ENCODE data around the gene HES5. TPM values are rescaled to one million over a fixed set of nuclear protein-coding genes. Genes with fewer than 3 reads are reported as not detected.

The HES5 gene
- total and polyA plus RNA-seq, 2 of the 13 experiments (the other 11 are each of a cell fraction or from before 2014, with no cell fraction given), result not detected

DNA sequence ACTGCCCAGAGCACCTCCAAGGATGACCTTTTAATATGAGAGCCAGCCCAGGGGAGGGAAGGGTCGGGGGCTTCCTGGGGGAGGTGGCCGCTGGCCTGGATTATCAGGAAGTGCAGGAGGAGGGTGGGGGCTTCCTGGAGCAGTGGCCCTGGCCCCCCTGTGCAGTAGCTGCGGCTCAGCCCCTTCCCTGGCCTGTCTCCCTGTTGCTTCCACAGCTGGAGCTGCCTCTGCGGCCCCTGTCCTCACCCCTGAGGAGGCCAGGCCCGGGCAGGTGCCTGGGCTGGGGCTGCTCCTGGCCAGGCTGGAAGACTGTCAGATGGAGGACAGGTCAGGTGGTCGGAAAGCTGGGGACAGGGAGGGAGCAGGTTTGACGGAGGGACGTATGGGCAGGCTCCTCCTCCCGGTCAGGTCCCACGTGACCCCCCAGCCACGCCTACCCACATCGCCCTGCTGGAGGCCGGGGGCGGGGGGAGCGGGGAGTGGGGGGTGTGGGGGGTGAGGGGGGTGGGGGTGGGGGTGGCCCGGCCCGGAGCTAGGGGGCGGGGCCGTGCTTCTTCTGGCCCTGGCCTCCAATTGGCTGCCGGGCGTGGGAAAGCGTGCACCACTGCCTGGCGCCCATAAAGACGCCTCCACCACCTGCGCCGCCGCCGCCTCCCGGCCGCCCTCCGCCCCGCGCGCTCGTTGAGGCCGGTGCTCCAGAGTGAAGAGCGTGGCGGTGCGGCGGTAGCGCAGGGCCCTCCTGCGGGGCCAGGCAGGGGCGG lies 15.9 kb upstream of the HES5 start (continued):
- TF ChIP-seq ZFP36 (IDR thresholded peaks at IDR 0.05; ENCODE audit: borderline replicate concordance, low read depth, low read length, partially characterized antibody) (peak; percentile 90), MED8 (CRISPR knock-in tag; IDR thresholded peaks at IDR 0.05; ENCODE audit: insufficient replicate concordance) (no peak), ZNF557 (CRISPR knock-in tag; IDR thresholded peaks at IDR 0.05) (no peak), RBFOX2 (IDR thresholded peaks at IDR 0.05; ENCODE audit: low read depth, low read length) (peak; percentile 77), ZNF496 (CRISPR knock-in tag; IDR thresholded peaks at IDR 0.05; ENCODE audit: insufficient replicate concordance) (no peak), MTERF4 (CRISPR knock-in tag; IDR thresholded peaks at IDR 0.05) (no peak; the same call in 1 of the 2 replicates), FOXK2 (IDR thresholded peaks at IDR 0.05) (no peak), RAD51 (IDR thresholded peaks at IDR 0.05; ENCODE audit: borderline replicate concordance) (peak; percentile 80), GATA4 (IDR thresholded peaks at IDR 0.05; ENCODE audit: borderline replicate concordance, low read depth) (peak; percentile 61; the same call in 1 of the 2 replicates), ZNF230 (CRISPR knock-in tag; IDR thresholded peaks at IDR 0.05) (no peak), ZC3H13 (CRISPR knock-in tag; IDR thresholded peaks at IDR 0.05) (no peak), SNRNP70 (IDR thresholded peaks at IDR 0.05; ENCODE audit: low read depth, low read length) (no peak), ERF (CRISPR knock-in tag; IDR thresholded peaks at IDR 0.05) (no peak; the same call in 1 of the 2 replicates), DRAP1 (CRISPR knock-in tag; IDR thresholded peaks at IDR 0.05) (peak; percentile 95), DPF2 (CRISPR knock-in tag; IDR thresholded peaks at IDR 0.05; ENCODE audit: borderline replicate concordance, low read depth) (no peak; the same call in 1 of the 2 replicates), ARNT2 (CRISPR knock-in tag; IDR thresholded peaks at IDR 0.05; ENCODE audit: low read depth) (peak; percentile 63)
- TF ChIP-seq, protein P1, sequence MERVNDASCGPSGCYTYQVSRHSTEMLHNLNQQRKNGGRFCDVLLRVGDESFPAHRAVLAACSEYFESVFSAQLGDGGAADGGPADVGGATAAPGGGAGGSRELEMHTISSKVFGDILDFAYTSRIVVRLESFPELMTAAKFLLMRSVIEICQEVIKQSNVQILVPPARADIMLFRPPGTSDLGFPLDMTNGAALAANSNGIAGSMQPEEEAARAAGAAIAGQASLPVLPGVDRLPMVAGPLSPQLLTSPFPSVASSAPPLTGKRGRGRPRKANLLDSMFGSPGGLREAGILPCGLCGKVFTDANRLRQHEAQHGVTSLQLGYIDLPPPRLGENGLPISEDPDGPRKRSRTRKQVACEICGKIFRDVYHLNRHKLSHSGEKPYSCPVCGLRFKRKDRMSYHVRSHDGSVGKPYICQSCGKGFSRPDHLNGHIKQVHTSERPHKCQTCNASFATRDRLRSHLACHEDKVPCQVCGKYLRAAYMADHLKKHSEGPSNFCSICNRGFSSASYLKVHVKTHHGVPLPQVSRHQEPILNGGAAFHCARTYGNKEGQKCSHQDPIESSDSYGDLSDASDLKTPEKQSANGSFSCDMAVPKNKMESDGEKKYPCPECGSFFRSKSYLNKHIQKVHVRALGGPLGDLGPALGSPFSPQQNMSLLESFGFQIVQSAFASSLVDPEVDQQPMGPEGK (CRISPR knock-in tag; IDR thresholded peaks at IDR 0.05), result peak; percentile 59; the same call in 1 of the 2 replicates
- TF ChIP-seq, protein P2, sequence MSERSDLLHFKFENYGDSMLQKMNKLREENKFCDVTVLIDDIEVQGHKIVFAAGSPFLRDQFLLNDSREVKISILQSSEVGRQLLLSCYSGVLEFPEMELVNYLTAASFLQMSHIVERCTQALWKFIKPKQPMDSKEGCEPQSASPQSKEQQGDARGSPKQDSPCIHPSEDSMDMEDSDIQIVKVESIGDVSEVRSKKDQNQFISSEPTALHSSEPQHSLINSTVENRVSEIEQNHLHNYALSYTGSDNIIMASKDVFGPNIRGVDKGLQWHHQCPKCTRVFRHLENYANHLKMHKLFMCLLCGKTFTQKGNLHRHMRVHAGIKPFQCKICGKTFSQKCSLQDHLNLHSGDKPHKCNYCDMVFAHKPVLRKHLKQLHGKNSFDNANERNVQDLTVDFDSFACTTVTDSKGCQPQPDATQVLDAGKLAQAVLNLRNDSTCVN (CRISPR knock-in tag; IDR thresholded peaks at IDR 0.05; ENCODE audit: borderline replicate concordance), result no peak
- TF ChIP-seq, protein P3, sequence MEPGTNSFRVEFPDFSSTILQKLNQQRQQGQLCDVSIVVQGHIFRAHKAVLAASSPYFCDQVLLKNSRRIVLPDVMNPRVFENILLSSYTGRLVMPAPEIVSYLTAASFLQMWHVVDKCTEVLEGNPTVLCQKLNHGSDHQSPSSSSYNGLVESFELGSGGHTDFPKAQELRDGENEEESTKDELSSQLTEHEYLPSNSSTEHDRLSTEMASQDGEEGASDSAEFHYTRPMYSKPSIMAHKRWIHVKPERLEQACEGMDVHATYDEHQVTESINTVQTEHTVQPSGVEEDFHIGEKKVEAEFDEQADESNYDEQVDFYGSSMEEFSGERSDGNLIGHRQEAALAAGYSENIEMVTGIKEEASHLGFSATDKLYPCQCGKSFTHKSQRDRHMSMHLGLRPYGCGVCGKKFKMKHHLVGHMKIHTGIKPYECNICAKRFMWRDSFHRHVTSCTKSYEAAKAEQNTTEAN (CRISPR knock-in tag; conservative IDR thresholded peaks at IDR 0.05), result no peak
- TF ChIP-seq, protein P4, sequence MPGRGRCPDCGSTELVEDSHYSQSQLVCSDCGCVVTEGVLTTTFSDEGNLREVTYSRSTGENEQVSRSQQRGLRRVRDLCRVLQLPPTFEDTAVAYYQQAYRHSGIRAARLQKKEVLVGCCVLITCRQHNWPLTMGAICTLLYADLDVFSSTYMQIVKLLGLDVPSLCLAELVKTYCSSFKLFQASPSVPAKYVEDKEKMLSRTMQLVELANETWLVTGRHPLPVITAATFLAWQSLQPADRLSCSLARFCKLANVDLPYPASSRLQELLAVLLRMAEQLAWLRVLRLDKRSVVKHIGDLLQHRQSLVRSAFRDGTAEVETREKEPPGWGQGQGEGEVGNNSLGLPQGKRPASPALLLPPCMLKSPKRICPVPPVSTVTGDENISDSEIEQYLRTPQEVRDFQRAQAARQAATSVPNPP (CRISPR knock-in tag; IDR thresholded peaks at IDR 0.05), result no peak

All from HepG2 (cell line).